ENCODE data around the gene SAP130. TPM values are rescaled to one million over a fixed set of nuclear protein-coding genes. Genes with fewer than 3 reads are reported as not detected.

Gene SAP130
- total RNA-seq, 1 experiment from 2014 or later = 45.6 TPM

GRCh38 chr2:127985026-127985734 lies 42.7 kb downstream of the SAP130 start:
- Histone ChIP-seq H3K79me1 (ENCODE audit: insufficient read depth, low read depth, low read length, poor library complexity, severe bottlenecking) (no peaks in the 10 kb centered on the region), H4K8ac (replicated peaks; ENCODE audit: insufficient read length, low read depth, low read length) (no peak overlapping the region), H2AK5ac (ENCODE audit: insufficient read length, low read length) (no peak overlapping the region), H3K79me2 (ENCODE audit: insufficient read depth, low read length) (no peaks in the 10 kb centered on the region), H3K18ac (ENCODE audit: insufficient read length, low read depth, low read length) (no peak overlapping the region), H3K14ac (ENCODE audit: insufficient read depth, low read length) (no peak overlapping the region), H2BK20ac (ENCODE audit: low read depth, low read length, poor library complexity, severe bottlenecking) (no peak overlapping the region), H3K9ac (ENCODE audit: extremely low read depth, insufficient read length, low read length) (no peak overlapping the region), H4K20me1 (ENCODE audit: control insufficient read depth, insufficient read depth, insufficient read length) (no peaks in the 10 kb centered on the region), H3K4me2 (ENCODE audit: insufficient read depth, insufficient read length, low read length) (no peak overlapping the region), H2AFZ (ENCODE audit: low read length) (no peak overlapping the region), H3K27ac (ENCODE audit: insufficient read length, low read depth, low read length) (no peak overlapping the region), H2BK120ac (ENCODE audit: low read depth, low read length, poor library complexity, severe bottlenecking) (no peak overlapping the region), H4K91ac (ENCODE audit: insufficient read length, low read depth, low read length) (no peak overlapping the region), H3K23me2 (ENCODE audit: insufficient read length, low read depth, low read length, poor library complexity, severe bottlenecking) (no peaks in the 10 kb centered on the region), H3K27me3 (ENCODE audit: insufficient read depth, low read length) (no peaks in the 10 kb centered on the region), H3K23ac (ENCODE audit: insufficient read length, low read depth, low read length) (no peak overlapping the region), H3K56ac (ENCODE audit: insufficient read length, low read depth, low read length) (no peak overlapping the region), H3K9me3 (ENCODE audit: control insufficient read depth, low read depth, low read length) (no peaks in the 10 kb centered on the region), H2BK15ac (ENCODE audit: low read depth, low read length) (no peak overlapping the region), H4K5ac (ENCODE audit: insufficient read length, low read depth, low read length) (no peak overlapping the region), H3T11ph (ENCODE audit: low read length) (no peak overlapping the region), H3K4ac (ENCODE audit: low read depth, low read length) (no peak overlapping the region), H2BK12ac (ENCODE audit: insufficient read length, low read depth, low read length) (no peak overlapping the region), H2BK5ac (ENCODE audit: insufficient read length, low read length) (no peak overlapping the region), H3K4me1 (ENCODE audit: insufficient read depth, low read length) (no peaks in the 10 kb centered on the region)
- Mint-ChIP-seq H3K9me3 (no peaks in the 10 kb centered on the region), H3K27me3 (ENCODE audit: low read depth) (no peaks in the 10 kb centered on the region), H3K4me1 (no peaks in the 10 kb centered on the region), H3K4me3 (no peak overlapping the region), H3K36me3 (ENCODE audit: insufficient read depth in 1 of 3, low read depth in 3 of 3) (peaks cover 39 to 81% (median 72%) of the 10 kb centered on the region in 3 experiments; a peak in 6 of 7 replicates), H3K27ac (peak overlapping the region in 2 of 3 experiments; percentile 9 to 49; a peak in 2 of 7 replicates)
- no CpG with 5 or more reads among the region's 6 CpGs for WGBS (ENCODE audit: extremely low coverage, insufficient read length, low lambda C conversion rate)
- TF ChIP-seq, protein P1, sequence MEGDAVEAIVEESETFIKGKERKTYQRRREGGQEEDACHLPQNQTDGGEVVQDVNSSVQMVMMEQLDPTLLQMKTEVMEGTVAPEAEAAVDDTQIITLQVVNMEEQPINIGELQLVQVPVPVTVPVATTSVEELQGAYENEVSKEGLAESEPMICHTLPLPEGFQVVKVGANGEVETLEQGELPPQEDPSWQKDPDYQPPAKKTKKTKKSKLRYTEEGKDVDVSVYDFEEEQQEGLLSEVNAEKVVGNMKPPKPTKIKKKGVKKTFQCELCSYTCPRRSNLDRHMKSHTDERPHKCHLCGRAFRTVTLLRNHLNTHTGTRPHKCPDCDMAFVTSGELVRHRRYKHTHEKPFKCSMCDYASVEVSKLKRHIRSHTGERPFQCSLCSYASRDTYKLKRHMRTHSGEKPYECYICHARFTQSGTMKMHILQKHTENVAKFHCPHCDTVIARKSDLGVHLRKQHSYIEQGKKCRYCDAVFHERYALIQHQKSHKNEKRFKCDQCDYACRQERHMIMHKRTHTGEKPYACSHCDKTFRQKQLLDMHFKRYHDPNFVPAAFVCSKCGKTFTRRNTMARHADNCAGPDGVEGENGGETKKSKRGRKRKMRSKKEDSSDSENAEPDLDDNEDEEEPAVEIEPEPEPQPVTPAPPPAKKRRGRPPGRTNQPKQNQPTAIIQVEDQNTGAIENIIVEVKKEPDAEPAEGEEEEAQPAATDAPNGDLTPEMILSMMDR (conservative IDR thresholded peaks at IDR 0.05) = no peak
- DNase-seq = no peak

Data from H9 (cell line).